Tibial artery (tissue), 4 donors: ENCODE results near the gene INTS7.

Experiments used
- DNase-seq, 2 donors: peaks; one replicate each; pipeline ENCODE4 v3.0.0-alpha.2; 2019
- H3K27ac ChIP-seq, 2 donors: fragments of 200-600 bp; sonication (generic) in 1 of 2; 1 replicate in 1 of 2; 2 replicates in 1 of 2; pipeline ENCODE4 v1.5.1; 2018 to 2019; ENCODE audit warnings: mild to moderate bottlenecking in 1 of 2
- H3K27me3 ChIP-seq, 2 donors: fragments of 200-600 bp; sonication (generic) in 1 of 2; one replicate each; pipeline versions ENCODE4 v1.5.1 to v1.6.0; 2016 to 2019
- H3K36me3 ChIP-seq, 3 donors: fragments of 200-600 bp; sonication (generic) in 2 of 3; one replicate each; pipeline ENCODE4 v1.5.1; 2016 to 2019; ENCODE audit warnings: mild to moderate bottlenecking in 2 of 3
- H3K4me1 ChIP-seq, 4 donors: fragments of 200-600 bp; sonication (generic) in 2 of 4; 1 replicate in 3 of 4; 2 replicates in 1 of 4; pipeline ENCODE4 v1.5.1; 2016 to 2019
- H3K4me3 ChIP-seq, 2 donors: fragments of 200-600 bp; sonication (generic) in 1 of 2; 1 replicate in 1 of 2; 2 replicates in 1 of 2; pipeline ENCODE4 v1.5.1; 2018 to 2019; ENCODE audit warnings: mild to moderate bottlenecking in 2 of 2
- H3K9me3 ChIP-seq, 3 donors: fragments of 200-600 bp; sonication (generic) in 1 of 3; one replicate each; pipeline ENCODE4 v1.5.1; 2016 to 2019
- CTCF ChIP-seq, 2 experiments: fragments of 200-600 bp in 1 of 2; fragments of 450-650 bp in 1 of 2; IDR thresholded peaks; one replicate each; pipeline ENCODE4 v1.5.1; 2017 to 2019; ENCODE audit warnings: antibody characterized with exemption in 2 of 2, mild to moderate bottlenecking in 1 of 2, moderate library complexity in 1 of 2
- intact Hi-C: fragments of 100-400 bp; cut with DNase I; formaldehyde crosslinking; loops from one replicate; pipeline ENCODE4 v1.15.0; 2023; ENCODE audit warnings: low total_unique reads

INTS7 gene

DNA sequence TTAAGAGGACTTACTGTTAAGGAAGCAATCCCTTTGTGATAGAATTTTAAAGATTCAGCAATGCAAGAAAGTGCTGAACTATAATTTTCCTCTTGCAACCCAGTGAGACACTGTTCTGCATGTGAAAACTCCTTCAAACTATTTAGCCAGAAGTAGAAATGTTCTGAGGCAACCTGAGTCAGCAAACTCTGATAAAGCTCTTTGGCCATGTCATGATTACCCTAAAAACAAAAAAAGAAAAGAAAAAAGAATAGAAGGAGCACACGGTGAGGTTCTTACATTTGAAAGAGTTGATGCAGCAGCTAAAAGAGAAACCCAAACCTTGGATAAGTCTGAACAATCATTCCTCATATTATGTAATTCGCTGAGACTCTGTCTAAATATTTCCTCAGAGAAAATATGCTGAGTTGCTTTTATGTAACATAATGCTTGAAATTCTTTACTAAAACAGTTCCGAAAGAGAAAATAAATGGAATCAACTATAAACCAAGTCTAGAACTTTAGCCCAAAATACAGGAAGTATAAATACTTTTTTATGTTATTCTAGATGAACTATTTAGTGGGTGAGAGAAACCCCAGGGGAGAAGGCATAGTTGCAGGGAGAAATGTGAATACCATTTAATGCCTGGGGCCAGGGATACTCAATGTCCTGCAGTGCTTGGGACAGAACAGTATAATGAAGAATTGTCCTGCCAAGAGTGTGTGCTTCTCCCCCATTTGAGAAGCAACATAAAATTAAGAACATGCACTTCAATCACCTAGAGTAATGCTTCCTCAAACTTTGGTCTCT is 60.0 kb downstream of the INTS7 start:
- H3K27ac ChIP-seq = peak overlapping the region; percentile 5 to 61
- H3K9me3 ChIP-seq = no peaks in the 10 kb centered on the region
- no peak overlapping the region for H3K4me3 ChIP-seq
- intact Hi-C loops = no loop called here
- no peak for TF ChIP-seq CTCF (IDR thresholded peaks at IDR 0.05)
- no peaks in the 10 kb centered on the region for H3K27me3 ChIP-seq
- DNase-seq = no peak
- peaks cover 0 to 20% (median 5%) of the 10 kb centered on the region in 4 donors for H3K4me1 ChIP-seq
- peaks cover 2 to 12% (median 8%) of the 10 kb centered on the region in 3 donors for H3K36me3 ChIP-seq

DNA sequence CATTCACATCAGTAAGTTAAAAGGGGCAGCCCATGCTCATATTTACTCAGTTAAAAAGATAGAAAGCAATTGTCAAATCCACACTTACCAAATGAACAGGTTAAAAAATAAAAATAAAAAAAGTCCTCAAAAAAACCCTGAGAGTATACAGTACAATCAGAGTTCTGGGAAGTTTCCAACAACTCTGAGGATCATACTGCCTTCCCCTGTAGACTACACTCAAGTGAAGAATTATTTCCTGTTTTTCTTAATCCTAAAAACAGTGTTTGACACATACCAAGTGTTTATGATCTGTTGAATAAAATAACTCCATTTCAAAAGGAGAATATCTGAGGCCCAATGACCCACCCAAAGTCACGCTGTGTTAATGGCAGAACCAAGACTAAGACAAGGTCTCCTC is 61.8 kb downstream of the INTS7 start:
- Histone ChIP-seq H3K4me3 (no peak overlapping the region), H3K4me1 (peaks cover 0 to 20% (median 5%) of the 10 kb centered on the region in 4 donors), H3K9me3 (no peaks in the 10 kb centered on the region), H3K36me3 (peaks cover 0 to 11% (median 0%) of the 10 kb centered on the region in 3 donors), H3K27me3 (no peaks in the 10 kb centered on the region), H3K27ac (no peak overlapping the region)
- DNase-seq = no peak
- TF ChIP-seq CTCF (IDR thresholded peaks at IDR 0.05) = no peak
- intact Hi-C loops = no loop called here

DNA sequence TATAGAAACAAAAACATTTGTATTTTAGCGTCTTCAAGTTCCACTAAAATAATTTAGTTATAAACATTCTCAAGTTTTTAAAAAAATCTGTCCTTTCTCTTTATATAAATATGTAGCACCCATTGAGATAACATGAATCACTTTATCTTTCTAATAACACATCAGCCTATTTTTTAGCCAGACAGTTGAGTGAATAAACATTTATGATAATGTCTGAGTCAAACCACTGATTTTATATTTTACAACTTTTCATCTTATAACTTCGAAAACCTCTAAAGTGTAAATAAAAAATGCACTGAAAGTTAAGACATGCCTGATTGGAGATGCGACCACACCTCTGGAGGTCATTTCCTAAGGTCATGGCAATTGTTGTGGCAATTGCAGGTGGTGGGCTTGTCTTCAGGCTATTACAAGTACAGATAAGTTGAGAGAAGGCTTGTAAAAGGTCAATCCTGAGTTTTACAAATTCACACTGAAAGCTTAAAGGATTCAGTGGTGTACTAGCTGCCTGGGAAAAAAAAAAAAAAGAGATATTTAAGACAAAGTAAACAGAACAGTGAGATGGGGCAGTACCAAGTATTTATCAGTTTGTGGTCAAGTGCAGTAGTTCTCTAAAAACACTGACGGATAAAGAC is 67.0 kb downstream of the INTS7 start:
- TF ChIP-seq CTCF (IDR thresholded peaks at IDR 0.05) = no peak
- H3K27ac ChIP-seq = no peak overlapping the region
- H3K9me3 ChIP-seq = no peaks in the 10 kb centered on the region
- no peaks in the 10 kb centered on the region for H3K4me1 ChIP-seq
- H3K36me3 ChIP-seq = peaks cover 7 to 11% (median 10%) of the 10 kb centered on the region in 3 donors
- intact Hi-C loops = no loop called here
- no peak overlapping the region for H3K4me3 ChIP-seq
- DNase-seq = no peak
- H3K27me3 ChIP-seq = no peaks in the 10 kb centered on the region

DNA sequence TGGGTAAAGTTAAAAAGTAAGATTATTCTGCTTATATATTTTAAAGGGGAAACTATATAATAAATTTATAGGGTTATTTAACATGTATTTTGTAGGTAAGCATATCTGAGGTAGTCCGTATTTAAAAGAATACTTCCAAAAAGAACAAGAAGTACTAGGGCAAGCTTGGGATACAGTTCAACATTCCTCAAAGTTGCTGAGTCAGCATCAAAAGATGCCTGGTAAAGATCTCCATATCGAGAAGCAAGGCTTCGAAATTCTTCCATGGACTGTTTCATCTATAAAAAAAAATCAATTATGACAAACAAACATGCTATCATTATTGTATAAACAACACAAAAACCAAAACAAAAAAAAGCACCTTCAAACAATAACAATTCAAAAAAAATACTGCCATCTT is 67.7 kb downstream of the INTS7 start:
- no peaks in the 10 kb centered on the region for H3K9me3 ChIP-seq
- TF ChIP-seq CTCF (IDR thresholded peaks at IDR 0.05) = no peak
- no peak for DNase-seq

DNA sequence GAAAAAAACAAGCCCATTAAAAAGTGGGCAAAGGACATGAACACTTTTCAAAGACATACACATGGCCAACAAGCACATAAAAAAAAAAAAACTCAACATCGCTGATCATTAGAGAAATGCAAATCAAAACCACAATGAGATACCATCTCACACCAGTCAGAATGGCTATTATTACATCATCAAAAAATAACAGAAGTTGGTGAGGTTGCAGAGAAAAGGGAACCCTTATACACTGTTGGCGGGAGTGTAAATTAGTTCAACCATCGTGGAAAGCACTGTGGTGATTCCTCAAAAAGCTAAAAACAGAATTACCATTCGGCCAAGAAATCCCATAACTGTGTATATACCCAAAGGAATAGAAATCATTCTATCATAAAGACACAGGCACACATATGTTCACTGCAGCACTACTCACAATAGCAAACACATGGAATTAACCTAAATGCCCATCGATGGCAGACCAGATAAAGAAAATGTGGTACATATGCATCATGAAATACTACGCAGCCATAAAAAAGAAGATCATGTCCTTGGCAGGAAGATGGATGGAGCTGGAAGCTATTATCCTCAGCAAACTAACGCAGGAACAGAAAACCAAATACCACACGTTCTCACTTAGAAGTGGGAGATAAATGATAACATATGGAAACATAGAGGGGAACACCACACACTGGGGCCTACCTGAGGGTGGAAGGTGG is 70.1 kb downstream of the INTS7 start:
- Histone ChIP-seq H3K36me3 (peaks cover 7 to 16% (median 10%) of the 10 kb centered on the region in 3 donors), H3K4me1 (no peaks in the 10 kb centered on the region), H3K27me3 (no peaks in the 10 kb centered on the region), H3K27ac (no peak overlapping the region), H3K9me3 (no peaks in the 10 kb centered on the region), H3K4me3 (no peak overlapping the region)
- no peak for DNase-seq
- no peak for TF ChIP-seq CTCF (IDR thresholded peaks at IDR 0.05)
- intact Hi-C loops = no loop called here

More for the DNA sequence above, 67.7 kb downstream of the INTS7 start:
- Histone ChIP-seq H3K4me3 (no peak overlapping the region), H3K36me3 (peaks cover 7 to 11% (median 10%) of the 10 kb centered on the region in 3 donors), H3K27me3 (no peaks in the 10 kb centered on the region), H3K4me1 (no peaks in the 10 kb centered on the region), H3K27ac (no peak overlapping the region)
- intact Hi-C loops = no loop called here
